SH-SY5Y (cell line): ENCODE measurements around the gene MLLT1.

Experiments
- GATA2 ChIP-seq: IDR thresholded peaks from 2 replicates; pipeline ENCODE4 v1.6.1; 2011; ENCODE audit warnings: mild to moderate bottlenecking, low read depth, low read length
- GATA3 ChIP-seq: IDR thresholded peaks from 2 replicates; pipeline ENCODE4 v1.6.1; 2011; ENCODE audit warnings: low read depth, mild to moderate bottlenecking, low read length, moderate library complexity

MLLT1 gene

DNA sequence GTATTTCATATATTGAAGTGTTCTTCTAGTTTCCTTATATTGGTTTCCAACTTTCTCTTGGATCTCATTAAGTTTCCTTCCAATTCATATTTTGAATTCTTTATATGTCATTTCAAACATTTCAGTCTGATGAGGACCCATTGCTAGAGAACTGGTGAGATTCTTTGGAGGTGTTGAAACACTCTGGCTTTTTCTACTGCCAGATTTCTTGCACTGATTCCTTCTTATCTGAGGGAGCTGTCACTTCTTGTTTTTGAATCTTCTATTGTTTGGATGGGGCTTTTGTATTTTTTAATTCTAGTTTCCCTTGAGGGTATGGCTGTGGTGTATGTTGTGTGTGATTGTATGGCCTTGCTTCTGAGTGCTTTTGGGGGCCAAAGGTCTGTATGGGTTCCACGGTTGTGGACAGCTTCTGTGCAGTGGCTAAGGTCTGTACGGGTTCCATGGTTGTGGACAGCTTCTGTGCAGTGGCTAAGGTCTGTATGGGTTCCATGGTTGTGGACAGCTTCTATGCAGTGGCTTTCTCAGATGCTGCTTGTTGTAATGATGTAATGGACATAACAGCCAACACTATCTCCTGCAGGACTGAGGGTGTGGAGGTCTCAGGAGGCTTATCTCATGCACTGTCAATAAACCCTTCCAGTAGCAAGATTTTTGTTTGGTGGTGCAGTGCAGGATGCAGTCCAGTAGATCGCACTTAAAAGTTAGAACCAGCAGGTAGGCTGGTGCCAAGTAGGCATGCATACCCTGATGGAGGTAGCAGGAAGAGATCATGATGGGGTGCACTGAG, 107.5 kb downstream of the MLLT1 start:
- TF ChIP-seq GATA2: no peak
- TF ChIP-seq GATA3: no peak

DNA sequence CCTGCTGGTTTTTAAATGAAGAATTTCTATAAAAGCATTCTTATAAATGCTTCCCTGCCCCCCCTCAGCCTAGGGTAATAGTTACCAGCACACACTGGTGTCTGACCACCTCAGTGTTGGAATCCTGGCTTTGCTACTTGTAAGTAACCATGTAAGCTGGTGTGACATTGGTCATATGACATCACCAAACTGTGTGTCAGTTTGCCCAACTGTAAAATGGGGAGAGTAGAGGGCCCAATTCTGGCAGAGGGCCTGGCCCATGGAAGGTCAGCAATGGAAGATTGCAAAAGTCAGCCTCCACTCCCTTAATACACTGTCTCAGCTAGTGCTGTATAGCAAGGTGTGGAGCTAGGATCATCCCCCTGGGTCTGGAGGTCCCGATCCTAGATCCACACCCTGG, 112.7 kb downstream of the MLLT1 start:
- TF ChIP-seq GATA2: no peak
- TF ChIP-seq GATA3: no peak

- TF ChIP-seq GATA3: no peak
- TF ChIP-seq GATA2: no peak
These were observed 114.8 kb downstream of the MLLT1 start for GRCh38 chr19:6164906-6165531.

DNA sequence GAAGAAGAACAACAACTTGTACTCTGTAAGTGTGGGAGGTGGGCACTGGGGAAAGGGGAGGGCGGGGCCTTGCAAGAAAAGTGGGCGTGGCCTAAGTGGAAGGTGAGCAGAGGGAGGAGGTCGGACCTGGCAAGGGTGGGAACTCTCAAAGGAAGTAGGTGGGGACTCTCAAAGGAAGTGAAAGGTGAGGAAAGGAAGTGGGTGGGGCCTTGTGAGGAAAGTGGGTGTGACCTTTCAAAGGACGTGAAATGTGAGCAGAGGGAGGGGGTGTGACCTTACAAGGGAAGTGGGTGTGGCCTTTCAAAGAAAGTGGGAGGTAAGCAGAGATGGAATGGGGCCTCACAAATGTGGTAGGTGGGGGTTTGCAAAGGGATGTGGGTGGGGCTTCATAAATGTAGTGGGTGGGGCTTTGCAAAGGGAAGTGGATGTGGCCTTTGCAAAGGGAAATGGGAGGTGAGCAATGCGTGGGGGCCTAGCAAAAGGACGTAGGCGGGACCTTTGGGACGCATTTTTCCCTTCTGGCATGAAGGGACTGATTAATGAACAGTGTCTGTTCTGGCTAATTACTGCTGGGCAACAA, 118.4 kb downstream of the MLLT1 start:
- no peak for TF ChIP-seq GATA2
- no peak for TF ChIP-seq GATA3
